ACHN (cell line): ENCODE measurements around the gene PRSS36.
"Not testable (repeated sequence)": the region's sequence is repeated elsewhere in the genome, so short reads cannot be mapped to it uniquely, and the experiment has no call there.

Experiments
- DNase-seq: peaks from one replicate; pipeline ENCODE4 v3.0.0-alpha.2; 2015
- in situ Hi-C: cut with HindIII; loops from 2 replicates; pipeline ENCODE4 v1.10.0; 2017; ENCODE audit warnings: low sequenced_read_pairs, low pct_ligation_motif_present, low pct_unique_long_range_greater_than_20kb

PRSS36 gene

DNA sequence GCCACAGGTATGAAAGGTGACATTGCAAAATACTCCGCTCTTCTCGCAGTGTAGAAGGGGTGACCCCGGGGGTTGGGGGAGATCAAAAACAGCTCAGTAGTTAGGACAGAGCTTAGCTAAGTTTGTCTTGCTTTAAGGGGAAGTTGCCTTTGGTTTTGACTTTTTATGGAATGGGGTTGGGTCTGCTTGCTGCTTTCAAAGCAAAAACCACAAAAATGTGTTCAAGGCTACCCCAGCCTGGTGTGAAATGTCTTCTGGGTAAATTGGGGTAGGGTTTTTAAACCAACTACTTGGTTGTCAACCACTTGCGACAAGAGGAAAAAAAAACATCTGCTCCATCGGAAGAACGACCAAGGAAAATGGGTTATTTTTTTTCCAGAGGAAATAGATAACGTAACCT is 36.3 kb upstream of the PRSS36 start:
- no peak for DNase-seq
- in situ Hi-C loops, result no loop called here

DNA sequence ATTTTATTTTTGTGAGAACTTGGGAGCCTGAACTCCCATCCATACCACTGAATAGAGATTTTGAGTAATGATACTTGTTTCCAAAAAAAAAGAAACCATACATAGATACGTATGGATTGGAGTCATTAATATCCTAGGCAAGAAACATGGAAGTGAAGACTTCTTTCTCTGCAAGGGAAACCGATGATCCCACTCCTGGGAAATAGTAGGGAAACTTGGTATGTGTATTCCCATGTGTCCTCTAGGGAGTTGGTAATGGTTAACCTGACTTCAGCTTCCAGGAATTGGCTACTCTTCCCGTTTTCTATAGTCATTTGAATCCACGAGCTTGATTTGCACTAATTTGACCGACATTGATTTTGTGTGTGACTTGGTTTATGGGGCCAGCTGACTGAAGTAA is 35.5 kb upstream of the PRSS36 start:
- no peak for DNase-seq
- in situ Hi-C loops, result no loop called here

DNA sequence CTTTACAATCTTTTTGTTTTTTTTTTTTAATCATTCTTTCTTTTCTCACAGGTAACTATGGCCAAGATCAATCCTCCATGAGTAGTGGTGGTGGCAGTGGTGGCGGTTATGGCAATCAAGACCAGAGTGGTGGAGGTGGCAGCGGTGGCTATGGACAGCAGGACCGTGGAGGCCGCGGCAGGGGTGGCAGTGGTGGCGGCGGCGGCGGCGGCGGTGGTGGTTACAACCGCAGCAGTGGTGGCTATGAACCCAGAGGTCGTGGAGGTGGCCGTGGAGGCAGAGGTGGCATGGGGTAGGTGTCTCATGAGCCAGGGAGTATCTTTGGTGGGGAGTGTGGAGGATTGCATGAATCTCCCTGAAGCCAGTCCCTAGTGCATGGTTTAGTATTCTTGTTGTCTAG is 35.0 kb upstream of the PRSS36 start:
- DNase-seq, result no peak

DNA sequence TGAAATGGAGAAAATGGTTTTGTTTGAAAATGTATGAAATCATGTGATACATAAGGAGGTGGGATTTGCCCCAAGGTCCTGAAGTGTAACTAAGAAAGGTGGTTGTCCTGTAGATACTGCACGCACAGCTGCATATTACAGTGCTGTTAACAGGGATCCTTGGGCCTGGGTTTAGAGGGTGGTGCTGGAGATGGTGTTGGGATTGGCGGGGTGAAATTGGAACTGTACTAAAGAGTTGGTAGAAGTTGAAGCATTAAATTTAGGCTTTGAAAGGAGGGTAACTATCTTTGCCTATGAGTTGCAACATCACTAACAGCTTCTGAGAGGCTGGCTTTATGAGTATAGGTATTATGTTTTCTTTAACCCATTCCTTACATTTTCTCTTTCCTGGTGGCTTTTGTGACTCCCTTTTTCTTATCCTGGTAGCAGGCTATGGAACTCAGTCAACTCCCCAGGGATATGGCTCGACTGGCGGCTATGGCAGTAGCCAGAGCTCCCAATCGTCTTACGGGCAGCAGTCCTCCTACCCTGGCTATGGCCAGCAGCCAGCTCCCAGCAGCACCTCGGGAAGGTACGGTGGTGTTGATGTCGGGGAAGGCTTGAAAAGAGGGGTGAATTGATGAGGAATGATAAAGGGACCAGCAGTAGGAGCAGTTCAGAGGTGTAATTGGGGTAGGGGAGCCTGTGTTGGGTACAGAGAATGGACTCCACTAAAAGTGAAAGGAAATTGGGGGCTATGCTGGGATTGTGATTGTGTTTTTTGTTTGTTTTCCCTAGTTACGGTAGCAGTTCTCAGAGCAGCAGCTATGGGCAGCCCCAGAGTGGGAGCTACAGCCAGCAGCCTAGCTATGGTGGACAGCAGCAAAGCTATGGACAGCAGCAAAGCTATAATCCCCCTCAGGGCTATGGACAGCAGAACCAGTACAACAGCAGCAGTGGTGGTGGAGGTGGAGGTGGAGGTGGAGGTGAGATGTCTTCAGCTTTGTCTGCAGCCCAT is 33.9 kb upstream of the PRSS36 start:
- DNase-seq, result no peak
- in situ Hi-C loops, result no loop called here

More for the DNA sequence above, 35.0 kb upstream of the PRSS36 start:
- in situ Hi-C loops, result no loop called here

DNA sequence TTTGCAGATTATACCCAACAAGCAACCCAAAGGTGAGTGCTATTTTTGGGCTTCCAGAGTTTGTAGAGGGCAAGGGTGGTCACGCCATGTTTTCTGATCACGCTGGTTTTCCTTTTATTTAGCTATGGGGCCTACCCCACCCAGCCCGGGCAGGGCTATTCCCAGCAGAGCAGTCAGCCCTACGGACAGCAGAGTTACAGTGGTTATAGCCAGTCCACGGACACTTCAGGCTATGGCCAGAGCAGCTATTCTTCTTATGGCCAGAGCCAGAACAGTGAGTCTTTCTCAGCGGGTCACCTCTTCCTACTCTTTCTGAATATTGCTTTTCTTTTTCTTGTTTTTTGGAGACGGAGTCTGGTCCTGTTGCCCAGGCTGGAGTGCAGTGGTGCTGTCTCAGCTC is 32.5 kb upstream of the PRSS36 start:
- in situ Hi-C loops, result no loop called here
- DNase-seq, result no peak

DNA sequence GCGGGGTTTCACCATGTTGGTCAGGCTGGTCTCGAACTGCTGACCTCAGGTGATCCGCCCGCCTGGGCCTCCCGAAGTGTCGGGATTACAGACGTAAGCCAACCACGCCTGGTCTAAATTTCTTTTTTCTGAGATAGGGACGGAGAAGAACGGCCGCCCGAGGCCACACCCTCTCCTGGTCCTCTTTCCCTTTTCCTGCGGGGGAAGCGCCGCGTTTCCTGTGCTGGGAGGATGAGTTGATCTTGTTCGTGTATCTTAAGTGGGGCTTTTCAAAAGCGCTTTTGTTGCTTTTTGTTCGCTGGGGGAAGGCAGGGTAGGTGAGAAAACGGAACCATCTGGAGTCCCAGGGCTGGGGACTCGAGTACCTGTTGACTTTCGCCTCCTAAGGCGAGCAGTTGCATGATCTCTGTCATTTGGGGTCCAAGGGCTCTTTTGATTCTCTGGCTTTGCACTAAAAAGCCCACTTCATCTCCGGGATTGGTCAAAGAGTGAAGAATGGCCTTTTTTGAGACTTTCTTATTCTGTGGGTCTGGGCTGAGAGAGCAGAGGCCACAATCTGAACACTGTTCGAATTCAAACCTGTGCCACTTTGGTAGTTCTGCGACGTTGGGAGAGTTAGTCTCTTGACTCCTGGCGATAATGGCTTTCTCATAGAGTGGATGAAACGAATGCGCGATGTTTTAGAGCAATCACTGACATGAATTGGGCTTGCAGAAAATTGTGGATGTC is 31.4 kb upstream of the PRSS36 start:
- peak; percentile 58 for DNase-seq
- in situ Hi-C loops, result no loop called here

DNA sequence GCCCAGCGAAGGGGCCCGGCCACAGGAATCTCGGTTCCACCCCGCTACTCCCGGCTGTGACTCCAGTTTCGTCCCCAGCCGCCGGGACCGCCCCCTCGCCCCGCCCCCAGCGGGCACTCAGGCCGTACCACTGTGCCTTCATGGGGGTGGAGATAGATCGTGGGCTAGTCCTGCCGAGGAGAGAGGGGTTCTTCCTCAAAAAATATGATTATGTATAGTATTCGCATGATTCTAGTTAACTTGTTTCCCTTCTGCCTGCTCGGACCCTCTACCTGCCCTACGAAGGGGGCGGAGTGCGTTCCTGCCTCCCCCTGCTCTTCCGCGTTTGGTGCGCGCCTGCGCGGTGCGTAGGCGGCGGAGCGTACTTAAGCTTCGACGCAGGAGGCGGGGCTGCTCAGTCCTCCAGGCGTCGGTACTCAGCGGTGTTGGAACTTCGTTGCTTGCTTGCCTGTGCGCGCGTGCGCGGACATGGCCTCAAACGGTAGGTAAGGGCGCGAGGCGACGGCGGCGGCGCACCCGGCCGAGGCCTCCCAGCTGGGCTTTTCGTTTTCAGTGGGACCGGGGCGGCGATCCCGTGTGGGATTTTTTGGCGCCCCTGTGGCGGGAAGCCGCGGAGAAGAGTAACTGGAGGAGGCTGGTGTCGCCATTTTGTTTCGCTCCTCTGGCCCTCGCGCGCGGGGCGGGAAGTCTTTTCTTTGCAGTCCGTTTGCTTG is 30.0 kb upstream of the PRSS36 start, which contains the start of gene FUS:
TSS of gene FUS (plus strand) at position 393 of the 713 bp plus-strand sequence. CDS start at position 469, 76 bp downstream.
- in situ Hi-C loops, result no loop called here
- peak; percentile 93 for DNase-seq

DNA sequence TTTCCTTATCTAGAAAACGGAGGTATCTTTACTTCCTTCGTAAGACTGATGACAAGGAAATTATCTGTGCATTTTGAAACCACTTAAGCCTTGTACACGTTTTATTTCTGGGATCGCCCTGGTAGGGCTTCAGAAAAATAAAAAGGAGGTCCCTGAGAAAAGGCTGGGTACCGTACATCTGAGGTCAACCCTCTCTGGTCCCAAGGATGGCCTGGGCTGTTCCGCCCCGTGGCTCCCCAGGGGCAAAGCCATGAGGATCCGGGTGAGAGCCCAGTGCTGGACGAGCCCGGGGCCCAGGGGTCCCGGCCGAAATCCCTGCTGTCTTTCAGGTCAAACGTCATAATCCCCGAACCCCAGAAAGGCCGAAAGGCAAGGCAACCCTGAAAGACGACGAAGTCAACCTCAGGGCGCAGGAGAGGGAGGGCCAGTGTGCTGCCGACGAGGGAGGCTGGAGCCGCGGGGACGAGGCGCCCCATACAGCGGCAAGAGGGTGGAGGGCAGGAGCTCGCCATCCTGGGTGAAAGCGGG is 29.4 kb upstream of the PRSS36 start:
- in situ Hi-C loops, result no loop called here
- DNase-seq, result no peak

DNA sequence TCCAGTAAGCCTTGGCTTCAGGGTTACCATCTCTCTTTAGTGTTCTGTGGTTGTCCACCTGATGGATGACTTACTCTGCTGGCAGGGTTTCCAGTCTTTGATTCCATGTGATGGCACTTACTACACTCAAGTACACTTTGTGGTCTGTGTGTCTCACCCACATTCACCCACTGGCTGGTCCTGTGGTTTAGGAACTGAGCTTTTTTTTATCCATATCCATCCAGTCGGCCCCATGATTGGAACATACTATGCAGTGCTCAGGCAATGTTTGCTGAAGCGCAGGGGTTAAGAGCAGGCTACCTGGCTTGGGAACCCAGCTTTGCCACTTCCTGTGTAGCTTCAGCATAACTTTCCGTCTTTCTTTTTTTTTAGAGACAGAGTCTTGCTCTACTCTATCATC is 27.3 kb upstream of the PRSS36 start:
- peak; percentile 100 for DNase-seq
- in situ Hi-C loops, result no loop called here

DNA sequence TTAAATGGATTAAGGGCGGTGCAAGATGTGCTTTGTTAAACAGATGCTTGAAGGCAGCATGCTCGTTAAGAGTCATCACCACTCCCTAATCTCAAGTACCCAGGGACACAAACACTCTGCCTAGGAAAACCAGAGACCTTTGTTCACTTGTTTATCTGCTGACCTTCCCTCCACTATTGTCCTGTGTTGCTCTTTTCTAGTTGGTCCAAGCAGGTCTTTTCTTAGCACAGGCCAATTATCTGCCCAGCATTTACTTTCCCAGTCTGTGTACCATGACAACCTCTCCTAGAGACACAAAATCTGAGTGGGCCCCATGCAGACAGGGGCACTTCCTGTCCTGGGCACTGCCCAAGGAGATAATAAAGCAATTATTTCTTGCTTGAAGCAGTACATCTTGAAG is 20.2 kb upstream of the PRSS36 start:
- DNase-seq, in situ Hi-C loops: not testable (repeated sequence)

DNA sequence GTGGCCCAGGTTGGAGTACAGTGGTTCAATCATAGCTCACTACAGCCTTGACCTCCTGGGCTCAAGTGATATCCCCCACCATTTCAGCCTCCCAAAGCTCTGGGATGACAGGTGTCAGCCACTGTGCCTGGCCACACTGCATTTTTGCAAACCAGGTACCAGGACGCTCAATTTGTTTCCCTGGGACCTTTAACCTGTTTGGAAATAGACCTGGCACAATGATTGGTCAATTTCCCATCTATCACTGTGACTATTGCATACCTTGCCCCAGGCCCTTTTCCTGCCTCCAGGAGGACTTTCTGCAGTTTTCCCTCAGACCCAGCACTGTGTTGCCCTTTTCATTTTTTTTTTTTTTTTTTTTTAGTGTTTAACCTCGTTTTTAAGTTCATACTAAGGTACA is 19.0 kb upstream of the PRSS36 start:
- in situ Hi-C loops, result no loop called here
- DNase-seq, result no peak

DNA sequence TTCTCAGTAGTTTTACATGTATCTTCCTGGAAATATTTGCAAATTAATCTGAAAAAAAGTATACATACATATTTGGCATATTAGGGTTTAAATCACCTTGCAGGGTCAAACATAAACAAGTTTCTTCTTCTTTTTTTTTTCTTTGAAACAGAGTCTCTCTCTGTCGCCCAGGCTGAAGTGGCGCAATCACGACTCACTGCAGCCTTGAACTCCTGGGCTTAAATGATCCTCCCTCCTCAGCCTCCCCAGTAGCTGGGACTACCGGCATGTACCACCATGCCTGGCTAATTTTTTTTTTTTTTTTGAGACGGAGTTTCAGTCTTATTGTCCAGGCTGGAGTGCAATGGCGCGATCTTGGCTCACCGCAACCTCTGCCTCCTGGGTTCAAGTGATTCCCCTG is 17.4 kb upstream of the PRSS36 start:
- in situ Hi-C loops, result no loop called here
- DNase-seq, result no peak

DNA sequence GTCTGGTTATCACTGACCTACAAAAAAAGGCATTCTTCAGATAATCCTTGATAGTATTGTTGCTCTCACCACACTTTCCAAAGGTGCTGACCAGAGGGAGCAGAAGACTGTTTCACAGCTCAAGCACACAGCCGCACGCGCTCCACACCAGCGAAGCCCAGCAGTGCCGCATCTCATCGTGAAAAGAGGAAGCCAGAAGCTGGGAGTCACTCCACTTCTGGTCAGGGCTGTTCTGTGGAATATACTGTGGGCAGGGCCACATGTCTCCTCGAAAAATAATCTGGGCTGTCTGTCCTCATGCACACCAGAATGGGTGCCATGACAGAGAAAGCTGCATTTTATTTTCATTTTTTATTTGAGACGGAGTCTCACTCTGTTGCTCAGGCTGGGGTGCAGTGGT is 7.3 kb upstream of the PRSS36 start:
- no peak for DNase-seq
- in situ Hi-C loops, result no loop called here

DNA sequence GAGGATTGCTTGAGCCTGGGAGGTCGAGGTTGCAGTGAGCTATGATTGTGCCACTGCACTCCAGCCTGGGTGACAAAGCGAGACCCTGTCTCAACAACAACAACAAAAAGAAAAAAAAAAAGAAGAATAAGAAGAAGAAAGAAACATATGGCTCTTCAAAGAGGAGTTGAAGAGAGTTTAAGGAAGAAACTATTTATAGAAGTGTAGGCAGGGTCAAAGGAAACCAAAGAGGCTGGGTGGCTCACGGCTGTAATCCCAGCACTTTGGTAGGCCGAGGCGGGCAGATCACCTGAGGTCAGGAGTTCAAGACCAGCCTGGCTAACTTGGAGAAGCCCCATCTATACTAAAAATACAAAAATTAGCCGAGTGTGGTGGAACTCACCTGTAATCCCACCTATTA is 1.1 kb upstream of the PRSS36 start:
- in situ Hi-C loops, DNase-seq: not testable (repeated sequence)

DNA sequence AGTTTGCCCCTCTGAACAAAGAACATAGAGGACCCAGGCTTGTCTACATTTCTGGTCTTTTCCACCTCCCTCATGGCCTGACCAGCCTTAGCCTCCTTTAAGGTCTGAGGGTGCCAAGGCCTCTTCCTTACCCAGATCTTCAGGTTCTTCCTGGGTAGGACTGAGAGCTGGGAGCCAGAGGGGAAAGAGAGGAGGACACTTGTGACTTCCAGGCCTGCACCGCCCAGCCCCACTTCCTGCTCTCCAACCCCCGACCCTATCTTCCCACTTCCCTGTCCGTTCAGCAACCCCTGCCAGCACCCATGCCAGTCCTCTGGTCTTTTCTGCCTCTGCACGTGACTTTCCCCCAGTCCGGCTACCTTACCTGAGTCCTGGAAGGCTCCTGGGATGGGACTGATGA is 534 bp downstream of the PRSS36 start:
- in situ Hi-C loops, result no loop called here
- no peak for DNase-seq

DNA sequence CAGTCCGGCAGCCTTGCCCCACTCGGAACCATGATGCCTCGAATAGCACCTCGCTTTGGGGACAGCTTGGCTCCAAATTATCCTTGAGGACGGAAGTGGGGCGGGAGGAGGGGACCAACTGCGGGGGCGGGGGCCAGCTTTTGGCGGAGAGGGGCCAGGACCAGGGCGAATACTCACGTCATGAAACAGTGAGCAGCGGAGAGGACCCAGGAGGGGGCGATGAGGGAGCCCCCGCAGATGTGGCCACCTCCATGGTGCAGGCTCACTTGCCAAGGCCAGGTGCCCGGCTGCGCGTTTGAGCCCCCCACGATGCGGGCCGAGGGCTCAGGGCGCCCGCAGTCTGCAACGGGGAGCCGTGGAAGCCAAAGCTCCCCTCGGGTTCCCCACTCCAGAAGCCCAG is 970 bp downstream of the PRSS36 start:
- DNase-seq, result no peak
- in situ Hi-C loops, result no loop called here

DNA sequence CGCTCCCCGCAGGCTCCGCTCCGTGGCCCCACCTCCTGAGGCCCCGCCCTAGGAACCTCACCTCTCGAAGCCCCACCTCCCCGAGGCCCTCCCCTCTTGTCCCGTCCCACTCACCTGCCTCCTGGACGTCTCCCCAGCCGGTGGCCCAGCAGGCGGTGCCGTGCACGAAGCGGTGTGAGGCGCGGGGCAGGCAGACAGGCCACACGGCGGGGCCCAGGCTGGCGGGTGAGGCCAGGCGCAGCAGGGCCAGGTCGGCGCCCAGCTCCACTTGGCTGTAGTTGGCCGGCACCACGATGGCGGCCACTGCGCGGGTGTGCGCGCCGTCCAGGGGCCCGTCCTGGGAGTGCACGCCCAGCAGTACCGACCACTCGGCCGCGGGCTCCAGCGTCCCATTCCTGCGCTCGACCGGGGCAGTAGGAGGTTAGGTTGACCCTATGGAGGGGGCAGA is 1.6 kb downstream of the PRSS36 start:
- DNase-seq, result no peak
- in situ Hi-C loops, result no loop called here

DNA sequence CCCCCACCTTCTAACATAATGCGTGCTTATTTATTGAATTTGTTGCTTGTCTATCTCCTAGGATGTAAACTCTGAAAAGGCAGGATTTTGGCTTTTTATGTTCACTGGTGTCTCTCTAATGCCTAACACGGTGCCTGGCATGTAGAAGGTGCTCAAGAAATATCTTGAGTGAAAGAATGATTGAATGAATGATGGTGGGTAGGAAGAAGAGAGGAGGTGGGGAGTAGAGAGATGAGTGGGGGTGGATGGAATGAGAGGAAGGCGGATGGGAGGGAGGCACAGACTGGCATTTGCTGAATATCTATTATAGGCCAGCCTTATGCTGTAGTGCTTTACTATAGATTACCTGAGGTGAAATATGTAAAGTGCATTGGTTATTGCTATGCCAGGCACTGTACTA is 2.3 kb downstream of the PRSS36 start:
- in situ Hi-C loops, result no loop called here
- DNase-seq, result no peak
